Measurements from ENCODE around the gene ACSS3.
"Not testable (repeated sequence)": the region's sequence is repeated elsewhere in the genome, so short reads cannot be mapped to it uniquely, and the experiment has no call there.

The ACSS3 gene

DNA sequence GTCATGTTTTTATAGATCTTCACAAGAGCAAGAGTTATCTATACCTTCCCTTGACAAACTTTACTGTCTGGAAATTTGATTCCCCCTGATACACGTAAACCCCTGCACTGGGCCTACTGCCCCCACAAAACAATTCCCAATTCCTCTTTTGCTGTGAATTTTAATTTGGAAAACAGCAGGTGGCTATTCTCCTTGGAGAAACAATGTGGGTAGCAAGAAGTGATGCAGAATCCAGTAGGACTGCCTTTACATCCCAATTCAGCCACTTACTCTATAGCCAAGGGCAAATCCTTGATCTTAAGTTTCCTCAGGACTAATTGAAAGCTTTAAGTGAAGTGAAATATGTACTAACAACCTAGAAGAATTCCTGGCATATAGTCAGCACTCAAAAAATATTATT lies 129.3 kb downstream of the ACSS3 start:
- Mint-ChIP-seq H3K4me3 (no peak overlapping the region), H3K9me3 (peaks cover 1% of the 10 kb centered on the region), H3K4me1 (no peaks in the 10 kb centered on the region), H3K27me3 (no peaks in the 10 kb centered on the region), H3K36me3 (no peaks in the 10 kb centered on the region), H3K27ac (no peak overlapping the region)
- DNase-seq (ENCODE audit: low spot score in 2 of 2), result no peak
- ATAC-seq (ENCODE audit: low read depth), result no peak

DNA sequence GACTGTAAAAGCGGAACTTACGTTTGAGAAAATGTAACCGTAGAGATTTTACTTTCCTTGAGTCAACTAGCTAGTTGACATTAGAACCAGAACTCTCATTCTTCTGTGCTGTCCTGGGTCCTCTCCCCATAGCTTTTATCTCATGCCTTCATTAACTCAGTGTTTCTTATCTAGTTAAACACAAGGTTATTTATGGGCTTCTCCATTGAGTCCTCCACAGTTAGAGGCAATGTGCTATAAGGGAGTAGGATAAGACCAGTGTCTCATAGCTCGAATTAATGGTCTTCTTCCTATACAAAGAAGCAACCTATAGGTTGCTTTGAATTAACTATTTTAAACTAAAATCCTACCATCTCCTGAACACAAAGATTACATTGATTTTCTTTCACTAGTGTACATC lies 129.8 kb downstream of the ACSS3 start:
- DNase-seq (ENCODE audit: low spot score in 2 of 2), result no peak
- H3K4me3 Mint-ChIP-seq, result no peak overlapping the region
- H3K9me3 Mint-ChIP-seq, result peaks cover 1% of the 10 kb centered on the region
- H3K27ac Mint-ChIP-seq, result no peak overlapping the region
- H3K36me3 Mint-ChIP-seq, result no peaks in the 10 kb centered on the region
- no peak for ATAC-seq (ENCODE audit: low read depth)
- H3K27me3 Mint-ChIP-seq, result no peaks in the 10 kb centered on the region
- H3K4me1 Mint-ChIP-seq, result no peaks in the 10 kb centered on the region

DNA sequence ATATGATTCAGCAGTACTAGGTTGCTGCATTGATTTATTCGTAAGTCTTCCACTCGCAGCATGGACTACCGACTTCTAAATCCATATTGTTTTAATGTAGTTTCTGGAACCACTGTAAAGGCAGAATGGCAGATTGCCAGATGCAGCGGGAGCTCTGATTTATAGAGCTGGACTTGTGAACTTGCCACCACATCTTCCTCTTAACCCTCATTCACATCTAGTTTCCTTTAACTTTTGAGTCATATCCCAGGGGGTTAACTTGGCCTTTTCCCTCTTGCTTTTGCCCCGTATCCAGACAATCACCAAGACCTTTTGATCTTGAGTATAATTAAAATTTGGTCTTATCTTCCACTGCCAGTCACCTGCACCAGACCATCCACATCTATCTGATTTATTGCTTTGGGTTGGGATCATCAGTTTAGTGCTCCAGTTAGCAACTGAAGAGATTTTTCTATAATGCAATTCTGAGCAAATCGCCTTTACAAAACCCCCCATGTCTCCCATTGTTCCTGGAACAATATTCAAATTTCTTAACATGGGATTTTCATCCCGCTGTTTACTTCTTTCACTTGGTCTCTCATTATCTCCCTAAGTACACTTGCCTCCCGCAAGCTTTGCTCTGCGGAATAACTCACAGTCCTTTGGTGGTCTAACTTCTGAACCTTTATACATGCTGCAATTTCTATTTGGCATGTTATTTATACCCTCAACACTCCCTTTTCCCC lies 130.5 kb downstream of the ACSS3 start:
- Mint-ChIP-seq H3K27me3 (no peaks in the 10 kb centered on the region), H3K4me3 (no peak overlapping the region), H3K36me3 (no peaks in the 10 kb centered on the region), H3K27ac (no peak overlapping the region), H3K4me1 (no peaks in the 10 kb centered on the region), H3K9me3 (peaks cover 3% of the 10 kb centered on the region)
- ATAC-seq (ENCODE audit: low read depth) (no peak), DNase-seq (ENCODE audit: low spot score in 2 of 2) (no peak)

DNA sequence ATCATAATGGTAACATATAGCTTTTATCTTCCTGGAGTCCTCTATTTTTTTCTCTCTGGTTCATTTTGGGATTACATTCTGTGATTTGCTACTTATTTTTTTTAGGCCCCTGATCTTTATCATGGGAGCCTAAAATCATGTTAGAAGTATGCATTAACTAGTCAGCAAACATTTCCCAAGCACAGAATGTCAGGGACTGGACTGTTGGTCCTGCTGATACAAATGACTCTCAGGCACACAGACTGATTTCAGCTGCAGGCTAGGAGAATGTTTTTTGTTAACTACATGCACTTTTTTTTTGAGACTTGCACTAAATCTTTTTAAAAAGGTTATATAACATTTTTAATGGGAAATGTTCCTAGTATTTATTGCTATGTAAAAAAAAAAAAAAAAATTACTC lies 131.1 kb downstream of the ACSS3 start:
- no peak overlapping the region for H3K27ac Mint-ChIP-seq
- H3K36me3 Mint-ChIP-seq, result no peaks in the 10 kb centered on the region
- no peaks in the 10 kb centered on the region for H3K4me1 Mint-ChIP-seq
- no peak overlapping the region for H3K4me3 Mint-ChIP-seq
- H3K27me3 Mint-ChIP-seq, result no peaks in the 10 kb centered on the region
- ATAC-seq (ENCODE audit: low read depth), result no peak
- peaks cover 7% of the 10 kb centered on the region for H3K9me3 Mint-ChIP-seq
- DNase-seq (ENCODE audit: low spot score in 2 of 2), result no peak

DNA sequence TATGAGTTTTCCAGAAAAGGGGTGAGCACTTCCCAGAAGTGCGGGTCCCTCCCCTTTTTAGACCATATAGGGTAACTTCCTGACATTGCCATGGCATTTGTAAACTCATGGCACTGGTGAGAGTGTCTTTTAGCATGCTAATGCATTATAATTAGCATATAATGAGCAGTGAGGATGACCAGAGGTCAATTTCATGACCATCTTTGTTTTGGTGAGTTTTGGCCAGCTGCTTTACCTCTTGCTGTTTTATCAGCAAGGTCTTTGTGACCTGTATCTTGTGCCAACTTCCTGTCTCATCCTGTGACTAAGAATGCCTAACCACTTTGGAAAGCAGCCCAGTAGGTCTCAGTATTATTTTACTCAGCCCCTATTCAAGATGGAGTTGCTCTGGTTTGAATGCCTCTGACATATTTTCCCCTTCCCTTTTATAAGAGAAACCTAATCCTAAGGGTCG lies 131.9 kb downstream of the ACSS3 start:
- H3K4me1 Mint-ChIP-seq; H3K36me3 Mint-ChIP-seq; DNase-seq (ENCODE audit: low spot score in 2 of 2); H3K27me3 Mint-ChIP-seq; H3K9me3 Mint-ChIP-seq; ATAC-seq (ENCODE audit: low read depth); H3K4me3 Mint-ChIP-seq; H3K27ac Mint-ChIP-seq: not testable (repeated sequence)

DNA sequence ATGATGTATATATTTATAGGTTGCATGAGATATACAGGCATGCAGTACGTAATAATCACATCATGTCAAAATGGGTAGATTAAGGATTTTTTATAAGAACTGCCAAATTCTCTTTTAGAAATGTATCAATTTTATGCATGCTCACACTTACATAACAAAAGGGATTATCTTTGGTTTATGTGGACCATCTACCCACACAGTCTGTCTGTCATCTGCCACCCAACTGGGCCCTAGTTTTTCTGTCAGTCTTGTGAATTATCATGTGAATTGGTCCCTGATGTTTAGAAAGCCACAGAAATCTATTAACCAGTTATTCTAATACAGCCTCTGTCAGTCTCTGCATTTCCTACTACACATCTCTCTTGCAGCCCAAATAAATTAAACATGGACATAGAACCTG lies 133.4 kb downstream of the ACSS3 start:
- Mint-ChIP-seq H3K36me3 (no peaks in the 10 kb centered on the region), H3K27me3 (no peaks in the 10 kb centered on the region), H3K9me3 (peaks cover 7% of the 10 kb centered on the region), H3K4me1 (no peaks in the 10 kb centered on the region), H3K4me3 (no peak overlapping the region), H3K27ac (no peak overlapping the region)
- ATAC-seq (ENCODE audit: low read depth), result no peak
- DNase-seq (ENCODE audit: low spot score in 2 of 2), result no peak

DNA sequence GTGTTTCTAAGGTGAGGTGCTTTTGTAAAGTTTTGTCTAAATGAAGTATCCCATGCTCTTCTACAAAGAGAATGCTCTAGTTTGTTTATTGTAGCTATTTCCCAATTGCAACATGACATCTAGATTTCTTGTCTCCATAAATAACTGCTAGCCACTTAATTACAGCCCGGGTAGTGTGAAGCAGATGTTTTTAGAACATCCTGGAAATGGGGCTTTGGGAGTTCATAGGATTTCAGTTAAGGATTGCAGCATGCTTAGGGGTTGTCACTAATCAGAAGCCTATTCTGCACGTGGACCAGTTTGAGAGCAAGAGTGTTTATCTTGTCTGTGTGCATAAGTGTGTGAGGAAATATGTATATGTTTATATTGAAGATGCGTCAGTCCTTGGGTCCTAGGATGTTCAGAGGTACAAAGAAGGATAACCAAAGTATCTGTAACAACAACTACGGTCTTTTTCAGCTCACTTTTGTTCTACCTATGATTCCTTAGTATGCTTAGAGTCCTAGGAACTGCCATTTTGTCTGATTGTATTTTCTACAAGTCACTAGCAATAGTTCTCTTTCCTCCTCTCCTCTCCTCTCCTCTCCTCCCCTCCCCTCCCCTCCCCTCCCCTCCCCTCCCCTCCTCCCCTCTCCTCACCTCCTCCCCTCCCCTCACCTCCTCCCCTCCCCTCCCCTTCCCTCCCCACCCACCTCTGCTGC lies 135.3 kb downstream of the ACSS3 start:
- Mint-ChIP-seq H3K27me3 (no peaks in the 10 kb centered on the region), H3K27ac (no peak overlapping the region), H3K9me3 (peaks cover 7% of the 10 kb centered on the region), H3K36me3 (no peaks in the 10 kb centered on the region), H3K4me1 (no peaks in the 10 kb centered on the region), H3K4me3 (no peak overlapping the region)
- DNase-seq (ENCODE audit: low spot score in 2 of 2) (no peak), ATAC-seq (ENCODE audit: low read depth) (no peak)

DNA sequence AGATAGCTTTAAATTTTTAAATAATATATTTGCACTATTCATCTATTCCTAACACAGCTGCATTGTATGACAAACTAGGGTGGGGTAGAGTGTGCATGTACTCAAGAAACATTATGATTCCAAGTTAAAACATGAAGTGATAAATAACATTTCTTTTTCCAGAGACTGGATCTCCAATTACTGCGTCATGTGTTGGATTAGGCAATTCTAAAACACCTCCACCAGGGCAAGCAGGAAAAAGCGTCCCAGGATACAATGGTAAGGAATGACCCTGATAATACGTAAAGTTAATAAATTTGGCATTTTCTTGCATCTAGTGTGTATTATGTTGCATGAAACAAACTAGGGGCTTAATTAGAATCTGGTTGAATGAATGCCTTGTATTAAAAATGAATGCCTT lies 138.9 kb downstream of the ACSS3 start:
- H3K36me3 Mint-ChIP-seq, result no peaks in the 10 kb centered on the region
- H3K27ac Mint-ChIP-seq, result no peak overlapping the region
- ATAC-seq (ENCODE audit: low read depth), result no peak
- no peak overlapping the region for H3K4me3 Mint-ChIP-seq
- H3K27me3 Mint-ChIP-seq, result no peaks in the 10 kb centered on the region
- H3K4me1 Mint-ChIP-seq, result no peaks in the 10 kb centered on the region
- DNase-seq (ENCODE audit: low spot score in 2 of 2), result no peak
- peaks cover 7% of the 10 kb centered on the region for H3K9me3 Mint-ChIP-seq

DNA sequence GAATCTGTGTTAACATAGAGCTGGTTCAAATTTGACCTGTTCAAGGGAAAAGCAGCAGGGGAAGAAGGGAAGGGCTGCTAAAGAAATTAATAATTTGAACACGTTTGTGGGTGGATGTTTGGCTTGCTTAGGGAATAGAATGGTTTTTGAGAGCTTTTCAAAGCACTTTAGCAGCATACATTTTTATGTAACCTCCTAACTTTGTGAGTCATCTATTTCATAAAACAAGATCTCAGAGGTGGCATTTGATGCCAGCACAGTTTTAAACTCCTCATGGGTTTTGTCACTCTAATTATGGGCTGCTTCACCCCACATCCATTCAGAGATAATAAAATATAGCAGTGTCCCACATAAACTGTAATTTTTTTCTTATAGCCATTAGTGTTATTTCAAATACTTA lies 143.8 kb downstream of the ACSS3 start:
- H3K27me3 Mint-ChIP-seq, result no peaks in the 10 kb centered on the region
- ATAC-seq (ENCODE audit: low read depth), result no peak
- no peaks in the 10 kb centered on the region for H3K36me3 Mint-ChIP-seq
- peaks cover 4% of the 10 kb centered on the region for H3K9me3 Mint-ChIP-seq
- no peak overlapping the region for H3K4me3 Mint-ChIP-seq
- no peak for DNase-seq (ENCODE audit: low spot score in 2 of 2)
- no peak overlapping the region for H3K27ac Mint-ChIP-seq
- H3K4me1 Mint-ChIP-seq, result no peaks in the 10 kb centered on the region

DNA sequence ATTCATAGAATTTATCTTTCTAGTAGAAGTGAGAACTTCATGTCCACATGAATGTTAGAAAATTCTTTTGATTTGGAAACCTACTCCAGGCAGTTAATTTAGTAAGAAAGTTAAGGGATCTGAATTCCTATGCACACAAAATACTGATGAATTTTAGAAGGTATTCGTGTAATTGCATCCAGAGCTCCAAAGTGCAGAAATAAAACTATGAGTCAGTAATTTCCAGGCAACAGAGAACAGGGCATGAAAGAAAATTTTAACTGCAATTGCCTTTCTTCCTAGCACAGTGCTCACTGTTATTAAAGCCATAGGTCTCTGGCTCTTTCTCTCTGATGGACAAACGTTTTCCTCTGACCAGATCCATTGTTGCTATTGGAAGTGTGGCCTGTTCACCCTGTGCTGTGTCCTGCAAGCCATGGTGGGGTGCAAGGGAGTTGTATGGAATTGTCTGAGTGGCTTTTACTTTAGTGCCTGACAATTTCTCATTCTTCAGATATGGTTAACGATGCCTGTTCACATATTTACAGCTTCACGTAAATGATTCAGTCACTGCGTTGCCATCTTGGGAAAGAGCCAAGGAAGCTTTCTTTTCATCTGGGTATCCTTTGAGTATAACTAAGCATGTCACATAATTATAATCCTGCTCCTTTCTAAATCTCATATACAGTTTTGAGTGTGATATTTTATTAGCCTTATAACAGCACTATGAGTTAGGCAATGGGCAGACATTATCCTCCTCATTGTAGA lies 145.1 kb downstream of the ACSS3 start:
- H3K27ac Mint-ChIP-seq, result no peak overlapping the region
- no peaks in the 10 kb centered on the region for H3K4me1 Mint-ChIP-seq
- H3K27me3 Mint-ChIP-seq, result no peaks in the 10 kb centered on the region

DNA sequence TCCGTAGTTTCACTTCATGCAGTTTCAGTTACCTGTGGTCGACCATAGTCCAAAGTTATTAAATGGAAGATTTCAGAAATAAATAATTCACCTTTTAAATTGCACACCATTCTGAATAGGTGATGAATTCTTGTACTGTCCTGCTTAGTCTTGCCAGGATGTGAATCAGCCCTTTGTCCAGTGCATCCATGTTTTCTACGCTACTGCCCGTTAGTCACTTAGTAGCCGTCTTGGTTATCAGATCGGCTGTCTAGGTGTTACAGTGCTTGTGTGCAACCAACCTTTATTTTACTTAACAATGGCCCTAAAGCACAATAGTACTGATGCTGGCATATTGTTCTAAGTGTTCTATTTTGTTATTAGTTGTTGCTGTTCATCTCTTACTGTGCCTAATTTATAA lies 146.7 kb downstream of the ACSS3 start:
- Mint-ChIP-seq H3K4me3 (no peak overlapping the region), H3K36me3 (no peaks in the 10 kb centered on the region), H3K27ac (no peak overlapping the region), H3K9me3 (peaks cover 4% of the 10 kb centered on the region), H3K4me1 (no peaks in the 10 kb centered on the region), H3K27me3 (no peaks in the 10 kb centered on the region)
- ATAC-seq (ENCODE audit: low read depth) (no peak), DNase-seq (ENCODE audit: low spot score in 2 of 2) (no peak)

More for the DNA sequence above, 145.1 kb downstream of the ACSS3 start:
- no peak for ATAC-seq (ENCODE audit: low read depth)
- Mint-ChIP-seq H3K4me3 (no peak overlapping the region), H3K9me3 (peaks cover 4% of the 10 kb centered on the region), H3K36me3 (no peaks in the 10 kb centered on the region)
- no peak for DNase-seq (ENCODE audit: low spot score in 2 of 2)

DNA sequence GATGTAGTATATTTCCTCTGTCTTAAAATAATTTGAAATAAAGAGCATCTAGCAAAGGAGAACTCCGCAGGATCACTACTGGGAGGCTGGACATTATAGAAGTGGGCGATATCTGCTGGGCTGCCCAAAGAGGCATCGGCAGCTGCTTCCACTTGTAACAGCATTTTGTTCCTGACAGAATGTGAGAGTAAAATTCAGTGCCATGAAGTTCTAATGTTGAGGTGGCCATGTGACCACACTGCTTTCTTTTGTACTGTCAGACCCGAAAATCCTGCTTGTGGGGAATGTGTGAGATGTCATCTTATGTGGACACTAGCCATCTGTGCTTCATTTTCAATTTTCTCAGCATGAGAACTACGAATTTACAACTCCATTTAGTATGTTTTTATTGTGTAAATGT lies 151.9 kb downstream of the ACSS3 start:
- no peaks in the 10 kb centered on the region for H3K27me3 Mint-ChIP-seq
- H3K4me1 Mint-ChIP-seq, result no peaks in the 10 kb centered on the region
- no peaks in the 10 kb centered on the region for H3K36me3 Mint-ChIP-seq
- no peak overlapping the region for H3K4me3 Mint-ChIP-seq
- DNase-seq (ENCODE audit: low spot score in 2 of 2) (no peak), ATAC-seq (ENCODE audit: low read depth) (no peak)
- H3K27ac Mint-ChIP-seq, result no peak overlapping the region
- H3K9me3 Mint-ChIP-seq, result peaks cover 2% of the 10 kb centered on the region

DNA sequence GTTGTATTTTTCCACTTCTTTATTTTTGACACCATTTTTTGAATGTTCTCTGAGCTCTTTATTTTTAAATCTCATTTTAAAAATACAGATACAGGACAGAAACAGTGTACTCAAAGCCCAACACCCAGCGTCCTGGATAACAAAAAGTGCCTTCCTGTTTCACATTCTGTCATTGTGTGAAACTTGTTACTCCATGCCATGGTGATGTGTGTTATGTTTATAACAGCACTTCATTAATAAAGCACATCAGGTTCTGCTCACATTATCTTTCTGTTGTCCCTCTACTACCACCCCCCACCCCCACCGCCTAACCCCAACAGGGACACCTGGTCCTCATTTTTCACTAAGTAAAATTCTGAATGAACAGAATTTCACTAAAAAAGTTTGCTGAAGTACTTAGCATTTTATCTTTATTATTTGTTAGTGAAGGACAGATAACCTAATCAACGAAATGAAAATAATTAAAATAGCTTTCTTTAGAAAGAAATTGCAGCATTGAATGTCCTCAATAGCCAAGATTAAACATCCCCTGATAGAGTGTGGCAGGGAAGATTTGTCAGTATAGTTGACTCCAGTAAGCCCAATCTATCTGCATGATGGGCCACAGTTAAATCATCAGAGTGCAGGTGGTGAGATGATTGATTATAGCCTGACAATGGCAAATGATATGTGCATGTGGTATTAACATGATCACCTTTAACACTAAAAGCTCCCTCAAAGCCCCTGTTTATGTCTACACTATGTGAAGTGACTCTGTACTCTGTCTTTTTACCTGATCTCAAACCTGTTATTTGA lies 153.9 kb downstream of the ACSS3 start:
- Mint-ChIP-seq H3K4me1 (no peaks in the 10 kb centered on the region), H3K36me3 (no peaks in the 10 kb centered on the region), H3K4me3 (no peak overlapping the region), H3K9me3 (peaks cover 1% of the 10 kb centered on the region), H3K27me3 (no peaks in the 10 kb centered on the region), H3K27ac (no peak overlapping the region)
- ATAC-seq (ENCODE audit: low read depth) (no peak), DNase-seq (ENCODE audit: low spot score in 2 of 2) (no peak)

DNA sequence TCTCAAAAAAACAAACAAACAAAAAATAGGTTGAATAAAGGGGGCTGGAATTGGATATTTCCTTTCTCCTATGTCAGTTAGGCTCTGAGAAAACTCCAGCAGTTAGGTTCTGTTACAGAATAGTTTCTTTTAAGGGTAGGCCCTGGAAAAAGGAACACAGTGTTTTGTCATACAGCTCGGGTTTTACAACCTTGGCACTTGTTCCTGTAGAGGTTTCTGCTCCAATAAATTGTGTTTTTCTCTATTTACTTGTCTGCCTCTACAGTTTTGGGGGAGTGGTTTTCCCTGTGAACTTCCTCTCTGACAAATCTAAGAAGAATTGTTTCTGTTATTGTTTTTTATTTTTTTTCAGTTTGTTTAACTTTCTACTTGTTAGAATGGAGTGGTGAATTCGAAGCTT lies 167.6 kb downstream of the ACSS3 start:
- H3K27ac Mint-ChIP-seq, result no peak overlapping the region
- H3K4me3 Mint-ChIP-seq, result no peak overlapping the region
- no peaks in the 10 kb centered on the region for H3K27me3 Mint-ChIP-seq
- DNase-seq (ENCODE audit: low spot score in 2 of 2) (no peak), ATAC-seq (ENCODE audit: low read depth) (no peak)
- peaks cover 6% of the 10 kb centered on the region for H3K9me3 Mint-ChIP-seq
- H3K36me3 Mint-ChIP-seq, result no peaks in the 10 kb centered on the region
- H3K4me1 Mint-ChIP-seq, result no peaks in the 10 kb centered on the region
